ENCODE results near the gene OLFM1.

GRCh38 chr9:135056541-135056940 is 30.9 kb upstream of the OLFM1 start:
- no peak for TF ChIP-seq CTCF (IDR thresholded peaks at IDR 0.05; ENCODE audit: insufficient read depth, low read length)
- no peak for TF ChIP-seq POLR2AphosphoS5 (IDR thresholded peaks at IDR 0.05; ENCODE audit: low read depth)
- TF ChIP-seq REST (IDR thresholded peaks at IDR 0.05; ENCODE audit: insufficient replicate concordance, low read depth), result no peak
- no peak for TF ChIP-seq GABPA (IDR thresholded peaks at IDR 0.05; ENCODE audit: low read depth)

Measured in HL-60 (cell line).